ENCODE data around the gene C22orf23.

GRCh38 chr22:37893583-37893983 is 59.8 kb downstream of the C22orf23 start:
- TF ChIP-seq CTCF (IDR thresholded peaks at IDR 0.05) (no peak), POLR2A (IDR thresholded peaks at IDR 0.05) (no peak), POLR2AphosphoS5 (IDR thresholded peaks at IDR 0.05) (no peak)

All from breast epithelium (tissue), 3 donors.